ENCODE results near the gene GSG1L. TPM values are rescaled to one million over a fixed set of nuclear protein-coding genes. Genes with fewer than 3 reads are reported as not detected.

Gene GSG1L
- not detected for total RNA-seq (2013)
- not detected for polyA plus RNA-seq
- polyA minus RNA-seq, result not detected in 2 replicates
- 0 to 1.4 (median 0.05) reads per million in 11 experiments for total RNA-seq

GRCh38 chr16:28063591-28064061 lies at the start of gene GSG1L:
GSG1L (minus strand) TSS chr16:28063714; CDS start chr16:28063424, 290 bp downstream.
- H3K4me3 Mint-ChIP-seq, result peak within 1 kb of the TSS in 1 of 2 donors; percentile 68
- no peaks in the 10 kb centered on the region for H3K36me3 Mint-ChIP-seq
- H3K27me3 Mint-ChIP-seq (ENCODE audit: low read depth in 3 of 3), result peaks cover 48 to 75% (median 58%) of the 10 kb centered on the region in 3 donors
- H4K20me1 ChIP-seq (ENCODE audit: insufficient read depth, low read length), result no peaks in the 10 kb centered on the region
- no peaks in the 10 kb centered on the region for H3K36me3 ChIP-seq (replicated peaks in 1 of 2; ENCODE audit: control insufficient read depth in 1 of 2, insufficient read depth in 2 of 2, low read length in 2 of 2)
- no peaks in the 10 kb centered on the region for H3K9me3 ChIP-seq (replicated peaks in 1 of 2; ENCODE audit: control insufficient read depth in 1 of 2, insufficient read depth in 1 of 2, low read length in 2 of 2)
- intact Hi-C loops (cut with micrococcal nuclease), result no loop called here
- H3K4me1 Mint-ChIP-seq, result no peaks in the 10 kb centered on the region
- H3K79me2 ChIP-seq (ENCODE audit: insufficient read depth, low read length), result no peaks in the 10 kb centered on the region
- no peak within 1 kb of the TSS for H2AFZ ChIP-seq (ENCODE audit: insufficient read depth, low read depth, low read length, poor library complexity, severe bottlenecking)
- TF ChIP-seq CTCF (IDR thresholded peaks at IDR 0.05), result no peak
- H3K4me3 ChIP-seq (replicated peaks in 1 of 3; ENCODE audit: low read depth in 2 of 3, low read length in 3 of 3), result no peak within 1 kb of the TSS
- no peak within 1 kb of the TSS for H3K27ac Mint-ChIP-seq
- peaks cover 0 to 5% (median 1%) of the 10 kb centered on the region in 7 donors for H3K9me3 Mint-ChIP-seq
- under 1% methylated on average over 53 of the region's 54 CpGs for WGBS (ENCODE audit: insufficient coverage)
- H3K4me1 ChIP-seq (ENCODE audit: control insufficient read depth in 1 of 2, insufficient read depth in 2 of 2, low read length in 2 of 2), result no peaks in the 10 kb centered on the region
- peaks cover 22 to 53% of the 10 kb centered on the region in 2 donors for H3K27me3 ChIP-seq (ENCODE audit: control insufficient read depth in 2 of 2, insufficient read depth in 2 of 2, low read length in 2 of 2)
- no peak for DNase-seq
- no peak within 1 kb of the TSS for H3K4me2 ChIP-seq (replicated peaks; ENCODE audit: extremely low read depth, low read length, poor library complexity, severe bottlenecking)
- H3K27ac ChIP-seq (ENCODE audit: low read depth in 1 of 2, low read length in 2 of 2), result no peak within 1 kb of the TSS
- H3K9ac ChIP-seq (ENCODE audit: insufficient read depth, low read length, poor library complexity, severe bottlenecking), result no peak within 1 kb of the TSS

GRCh38 chr16:28112908-28113307 lies 49.4 kb upstream of the GSG1L start:
- Histone ChIP-seq H3K4me3 (replicated peaks in 1 of 3; ENCODE audit: low read depth in 2 of 3, low read length in 3 of 3) (no peak overlapping the region), H3K27me3 (ENCODE audit: control insufficient read depth in 2 of 2, insufficient read depth in 2 of 2, low read length in 2 of 2) (no peaks in the 10 kb centered on the region), H2AFZ (ENCODE audit: insufficient read depth, low read depth, low read length, poor library complexity, severe bottlenecking) (no peak overlapping the region), H3K27ac (ENCODE audit: low read depth in 1 of 2, low read length in 2 of 2) (peak overlapping the region in 1 of 2 donors; percentile 12), H3K79me2 (ENCODE audit: insufficient read depth, low read length) (no peaks in the 10 kb centered on the region), H3K36me3 (replicated peaks in 1 of 2; ENCODE audit: control insufficient read depth in 1 of 2, insufficient read depth in 2 of 2, low read length in 2 of 2) (peaks cover 81 to 86% of the 10 kb centered on the region in 2 donors), H3K9ac (ENCODE audit: insufficient read depth, low read length, poor library complexity, severe bottlenecking) (no peak overlapping the region), H4K20me1 (ENCODE audit: insufficient read depth, low read length) (peaks cover 20% of the 10 kb centered on the region), H3K9me3 (replicated peaks in 1 of 2; ENCODE audit: control insufficient read depth in 1 of 2, insufficient read depth in 1 of 2, low read length in 2 of 2) (no peaks in the 10 kb centered on the region), H3K4me1 (ENCODE audit: control insufficient read depth in 1 of 2, insufficient read depth in 2 of 2, low read length in 2 of 2) (peaks cover 33 to 37% of the 10 kb centered on the region in 2 donors), H3K4me2 (replicated peaks; ENCODE audit: extremely low read depth, low read length, poor library complexity, severe bottlenecking) (no peak overlapping the region)
- Mint-ChIP-seq H3K4me3 (no peak overlapping the region), H3K27me3 (ENCODE audit: low read depth in 3 of 3) (peaks cover 0 to 2% (median 0%) of the 10 kb centered on the region in 3 donors), H3K36me3 (peaks cover 82 to 88% of the 10 kb centered on the region in 2 donors), H3K9me3 (no peaks in the 10 kb centered on the region), H3K27ac (peak overlapping the region in 3 of 7 donors; percentile 19 to 64 (median 47)), H3K4me1 (peaks cover 32% of the 10 kb centered on the region)
- intact Hi-C loops (cut with micrococcal nuclease), result no loop called here
- no peak for DNase-seq
- TF ChIP-seq CTCF (IDR thresholded peaks at IDR 0.05), result no peak
- 94% methylated on average over 10 of the region's 10 CpGs for WGBS (ENCODE audit: insufficient coverage)

All from CD14-positive monocyte (primary cell).